Stimulated activated CD4-positive, alpha-beta T cell treated with anti-CD3 and anti-CD28 coated beads, Interleukin-2, amount 100 ng/mL, for 24 hours (primary cell): ENCODE data around the gene LRP10.
A peak's percentile ranks its signal among the peaks of the same experiment; 100 is the strongest.

Experiments used
- DNase-seq, 2 donors: peaks; one replicate each; pipeline ENCODE4 v3.0.0-alpha.2; 2020

The LRP10 gene

GRCh38 chr14:22865424-22866405, 5.8 kb upstream of the LRP10 start:
- DNase-seq: peak in 1 of 2 donors; percentile 25

GRCh38 chr14:22866874-22867273, 4.7 kb upstream of the LRP10 start:
- DNase-seq: no peak

GRCh38 chr14:22870811-22871223, 723 bp upstream of the LRP10 start:
- DNase-seq: no peak

GRCh38 chr14:22872033-22872832, 693 bp downstream of the LRP10 start:
- DNase-seq: peak; percentile 79 to 82

GRCh38 chr14:22872833-22873520, 1.4 kb downstream of the LRP10 start:
- DNase-seq: no peak

GRCh38 chr14:22875003-22875747, 3.6 kb downstream of the LRP10 start:
- no peak for DNase-seq

GRCh38 chr14:22875748-22876319, 4.3 kb downstream of the LRP10 start:
- no peak for DNase-seq

- no peak for DNase-seq
Observed at GRCh38 chr14:22877000-22877501, 5.5 kb downstream of the LRP10 start.

- DNase-seq: no peak
Observed at GRCh38 chr14:22878271-22879246, 7.0 kb downstream of the LRP10 start.

GRCh38 chr14:22882064-22882463, 10.5 kb downstream of the LRP10 start:
- DNase-seq: no peak

GRCh38 chr14:22882529-22883172, 11.1 kb downstream of the LRP10 start:
- peak in 1 of 2 donors; percentile 43 for DNase-seq

GRCh38 chr14:22883173-22883976, 11.8 kb downstream of the LRP10 start, which contains the start of gene REM2:
REM2 (plus strand) TSS chr14:22883222; CDS start chr14:22883288, 66 bp downstream.
- DNase-seq: no peak

GRCh38 chr14:22884076-22884737, 12.7 kb downstream of the LRP10 start:
- no peak for DNase-seq

GRCh38 chr14:22884738-22885523, 13.4 kb downstream of the LRP10 start:
- no peak for DNase-seq

GRCh38 chr14:22885975-22886374, 14.4 kb downstream of the LRP10 start:
- DNase-seq: no peak

- DNase-seq: peak; percentile 66 to 73
Observed at GRCh38 chr14:22886500-22887259, 15.1 kb downstream of the LRP10 start.
